ENCODE data around the gene SLC4A5. TPM values are rescaled to one million over a fixed set of nuclear protein-coding genes. Genes with fewer than 3 reads are reported as not detected.

SLC4A5 gene
- polyA plus RNA-seq, 1 of the 3 experiments (the other 2 are of a cell fraction), result 0.25 TPM

DNA sequence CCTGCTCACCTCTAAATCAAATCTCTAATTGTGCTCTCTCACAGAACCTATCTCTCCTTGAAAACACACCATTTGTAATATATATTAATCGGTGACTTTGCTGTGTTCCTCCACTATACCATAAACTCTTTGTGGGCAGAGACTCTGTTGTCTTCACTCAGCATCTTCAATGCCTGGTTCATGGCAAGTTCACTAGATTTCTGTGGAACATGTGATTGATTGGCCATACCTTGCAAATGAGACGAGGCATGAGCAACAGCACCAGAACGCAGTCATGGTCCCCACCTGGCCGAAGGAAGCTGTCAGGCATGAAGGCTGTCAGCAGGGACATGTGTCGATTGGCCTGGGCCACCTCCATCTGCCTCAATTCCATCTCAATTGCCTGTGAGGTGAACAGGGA is 25.3 kb upstream of the SLC4A5 start:
- TF ChIP-seq YY1 (IDR thresholded peaks at IDR 0.05; ENCODE audit: low read depth) (no peak), CHD2 (IDR thresholded peaks at IDR 0.05; ENCODE audit: low read length, partially characterized antibody) (no peak), CTCF (IDR thresholded peaks at IDR 0.05) (no peak), TAF1 (IDR thresholded peaks at IDR 0.05; ENCODE audit: borderline replicate concordance, low read depth, low read length) (no peak), ELF1 (IDR thresholded peaks at IDR 0.05) (no peak), RFX5 (IDR thresholded peaks at IDR 0.05; ENCODE audit: low read length) (no peak), RAD21 (IDR thresholded peaks at IDR 0.05; ENCODE audit: low read length) (no peak), NRF1 (IDR thresholded peaks at IDR 0.05; ENCODE audit: low read depth, low read length) (no peak), MEF2A (IDR thresholded peaks at IDR 0.05; ENCODE audit: borderline replicate concordance, low read depth) (no peak), MXI1 (IDR thresholded peaks at IDR 0.05; ENCODE audit: low read depth, low read length) (no peak), TCF12 (IDR thresholded peaks at IDR 0.05) (no peak)
- DNase-seq, result no peak
- H3F3A ChIP-seq (replicated peaks; ENCODE audit: insufficient read depth), result no peaks in the 10 kb centered on the region
- WGBS (ENCODE audit: low lambda C conversion rate), result 88% methylated on average over 5 of the region's 5 CpGs
- H2AFZ ChIP-seq (ENCODE audit: low read depth), result no peak overlapping the region
- H3K36me3 ChIP-seq (replicated peaks in 1 of 2; ENCODE audit: control insufficient read depth in 1 of 2, insufficient read depth in 2 of 2, low read length in 1 of 2), result peaks cover 24 to 81% of the 10 kb centered on the region in 2 experiments
- no peak overlapping the region for H3K4me3 ChIP-seq (ENCODE audit: low read depth in 2 of 2, low read length in 1 of 2)
- H3K4me2 ChIP-seq, result no peak overlapping the region
- peaks cover 0 to 7% of the 10 kb centered on the region in 2 experiments; a peak in 1 of 4 replicates for H3K4me1 ChIP-seq (ENCODE audit: control insufficient read depth in 1 of 2, insufficient read depth in 2 of 2, low read depth in 1 of 2, low read length in 1 of 2)
- POLR2A ChIA-PET, result interaction anchor here (1.2 kb wide), 1 partner anchor 11 kb away, joined by 3 read pairs; no protein-coding TSS in a partner anchor
- no peaks in the 10 kb centered on the region for H3K9me3 ChIP-seq
- no peaks in the 10 kb centered on the region for H3K27me3 ChIP-seq (ENCODE audit: insufficient read depth)
- CTCF ChIA-PET, result interaction anchor here (3.9 kb wide), 1 partner anchor 34 kb away, joined by 17 read pairs; no protein-coding TSS in a partner anchor
- H3K9ac ChIP-seq, result no peak overlapping the region
- peaks cover 4% of the 10 kb centered on the region; the same call in 1 of the 2 replicates for H3K79me2 ChIP-seq (ENCODE audit: insufficient read depth)
- no peaks in the 10 kb centered on the region for H4K20me1 ChIP-seq (ENCODE audit: insufficient read depth)
- no peaks in the 10 kb centered on the region for H3K9me2 ChIP-seq
- no peak overlapping the region for H3K27ac ChIP-seq (ENCODE audit: low read depth in 2 of 2, low read length in 1 of 2)

GRCh38 chr2:74367789-74368188 is 24.6 kb upstream of the SLC4A5 start:
- Histone ChIP-seq H3K27ac (ENCODE audit: low read depth in 2 of 2, low read length in 1 of 2) (no peak overlapping the region), H3K9me2 (no peaks in the 10 kb centered on the region), H4K20me1 (ENCODE audit: insufficient read depth) (no peaks in the 10 kb centered on the region), H3F3A (replicated peaks; ENCODE audit: insufficient read depth) (no peaks in the 10 kb centered on the region), H3K9ac (no peak overlapping the region), H3K4me3 (ENCODE audit: low read depth in 2 of 2, low read length in 1 of 2) (no peak overlapping the region), H3K79me2 (ENCODE audit: insufficient read depth) (no peaks in the 10 kb centered on the region), H3K27me3 (ENCODE audit: insufficient read depth) (no peaks in the 10 kb centered on the region), H3K36me3 (replicated peaks in 1 of 2; ENCODE audit: control insufficient read depth in 1 of 2, insufficient read depth in 2 of 2, low read length in 1 of 2) (peaks cover 30 to 88% of the 10 kb centered on the region in 2 experiments), H3K4me2 (no peak overlapping the region), H3K4me1 (ENCODE audit: control insufficient read depth in 1 of 2, insufficient read depth in 2 of 2, low read depth in 1 of 2, low read length in 1 of 2) (no peaks in the 10 kb centered on the region; a peak in 1 of 4 replicates), H3K9me3 (no peaks in the 10 kb centered on the region), H2AFZ (ENCODE audit: low read depth) (no peak overlapping the region)
- TF ChIP-seq RCOR1 (IDR thresholded peaks at IDR 0.05; ENCODE audit: low read length) (no peak), NRF1 (IDR thresholded peaks at IDR 0.05; ENCODE audit: low read depth, low read length) (no peak), FOXJ3 (CRISPR knock-in tag; IDR thresholded peaks at IDR 0.05) (no peak), YY1 (IDR thresholded peaks at IDR 0.05; ENCODE audit: low read depth) (no peak), MEF2A (IDR thresholded peaks at IDR 0.05; ENCODE audit: borderline replicate concordance, low read depth) (no peak)
- WGBS (ENCODE audit: low lambda C conversion rate), result 98% methylated on average over 7 of the region's 7 CpGs
- CTCF ChIA-PET, result interaction anchor here (0.6 to 3.9 kb wide), 3 partner anchors 14 to 64 kb away, joined by 3 to 17 read pairs (median 4); no protein-coding TSS in a partner anchor
- DNase-seq, result no peak
- POLR2A ChIA-PET, result interaction anchor here (1.2 kb wide), 1 partner anchor 10 kb away, joined by 3 read pairs; no protein-coding TSS in a partner anchor
